Loucy (cell line): ENCODE measurements around the gene CSNK1G3.

Experiments
- EZH2phosphoT487 ChIP-seq: fragments of 200-600 bp; IDR thresholded peaks from 2 replicates; pipeline ENCODE4 v1.6.1; 2018; ENCODE audit warnings: antibody characterized with exemption, mild to moderate bottlenecking, moderate library complexity, borderline replicate concordance
- TF ChIP-seq, protein P1 (sequence below): fragments of 200-600 bp; sonication (generic); conservative IDR thresholded peaks from 2 replicates; pipeline ENCODE4 v1.5.1; 2014; ENCODE audit warnings: mild to moderate bottlenecking, antibody characterized with exemption, low read length

DNA sequence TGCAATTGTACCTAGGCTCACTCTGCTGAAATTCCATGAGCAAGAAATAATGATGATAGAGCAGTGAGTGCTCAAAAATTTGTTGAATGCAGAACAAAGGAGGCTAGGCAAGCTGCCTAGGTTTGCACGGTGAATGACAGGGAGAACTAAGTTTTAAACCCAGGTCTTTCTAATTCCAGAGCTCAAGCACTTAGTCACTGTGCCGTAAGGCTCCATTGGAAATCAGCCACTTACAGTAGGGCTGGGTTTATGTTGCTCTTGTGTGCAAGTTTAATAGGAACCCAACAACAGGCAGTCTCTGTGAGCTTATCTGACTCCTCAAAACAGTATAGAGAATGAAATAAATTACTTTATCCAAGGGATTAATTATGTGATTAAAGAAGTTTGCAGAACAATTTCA lies 147.0 kb downstream of the CSNK1G3 start:
- no peak for TF ChIP-seq EZH2phosphoT487
- TF ChIP-seq, protein P1, sequence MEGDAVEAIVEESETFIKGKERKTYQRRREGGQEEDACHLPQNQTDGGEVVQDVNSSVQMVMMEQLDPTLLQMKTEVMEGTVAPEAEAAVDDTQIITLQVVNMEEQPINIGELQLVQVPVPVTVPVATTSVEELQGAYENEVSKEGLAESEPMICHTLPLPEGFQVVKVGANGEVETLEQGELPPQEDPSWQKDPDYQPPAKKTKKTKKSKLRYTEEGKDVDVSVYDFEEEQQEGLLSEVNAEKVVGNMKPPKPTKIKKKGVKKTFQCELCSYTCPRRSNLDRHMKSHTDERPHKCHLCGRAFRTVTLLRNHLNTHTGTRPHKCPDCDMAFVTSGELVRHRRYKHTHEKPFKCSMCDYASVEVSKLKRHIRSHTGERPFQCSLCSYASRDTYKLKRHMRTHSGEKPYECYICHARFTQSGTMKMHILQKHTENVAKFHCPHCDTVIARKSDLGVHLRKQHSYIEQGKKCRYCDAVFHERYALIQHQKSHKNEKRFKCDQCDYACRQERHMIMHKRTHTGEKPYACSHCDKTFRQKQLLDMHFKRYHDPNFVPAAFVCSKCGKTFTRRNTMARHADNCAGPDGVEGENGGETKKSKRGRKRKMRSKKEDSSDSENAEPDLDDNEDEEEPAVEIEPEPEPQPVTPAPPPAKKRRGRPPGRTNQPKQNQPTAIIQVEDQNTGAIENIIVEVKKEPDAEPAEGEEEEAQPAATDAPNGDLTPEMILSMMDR, result no peak
